Choroid plexus epithelial cell (primary cell): ENCODE results near the gene AEBP1.

Experiments
- DNase-seq: peaks from one replicate; pipeline ENCODE4 v3.0.0-alpha.2; 2010; ENCODE audit warnings: low read depth
- H3K4me3 ChIP-seq: 2 replicates; pipeline ENCODE4 v1.5.1; 2011; ENCODE audit warnings: low read depth, mild to moderate bottlenecking, control low read depth, low read length, moderate library complexity
- CTCF ChIP-seq: conservative IDR thresholded peaks from 2 replicates; pipeline ENCODE4 v1.5.1; 2011; ENCODE audit warnings: low read depth, mild to moderate bottlenecking, control low read depth, inconsistent platforms, low read length, moderate library complexity

The AEBP1 gene

GRCh38 chr7:44162785-44163395, 58.7 kb downstream of the AEBP1 start:
- H3K4me3 ChIP-seq = no peak overlapping the region
- TF ChIP-seq CTCF = no peak
- no peak for DNase-seq

- peak; percentile 78 for DNase-seq
- H3K4me3 ChIP-seq = no peak overlapping the region
- no peak for TF ChIP-seq CTCF
Measured at GRCh38 chr7:44163591-44163990, 59.4 kb downstream of the AEBP1 start.
